HEK293 (cell line): Measurements from ENCODE around the gene FAM117B.

ENCODE experiments used
- CTCF ChIA-PET: fragments of 350-600 bp; formaldehyde crosslinking; extraction: SDS; loops from one replicate; lab custom pipeline; 2021; ENCODE audit warnings: antibody characterized with exemption; lab: Yijun Ruan, JAX
- POLR2A ChIA-PET: fragments of 300-600 bp; formaldehyde crosslinking; extraction: SDS; loops from one replicate; lab custom pipeline; 2020; ENCODE audit warnings: antibody characterized with exemption, inconsistent platforms; lab: Yijun Ruan, JAX
- H3K27ac ChIP-seq: fragments of 200-500 bp; sonication (Bioruptor generic); 2 replicates; pipeline ENCODE4 v1.5.1; 2014; ENCODE audit warnings: low read depth, low read length, control low read depth, inconsistent platforms; ENCODE audit errors: extremely low read depth
- H3K36me3 ChIP-seq, 2 experiments: fragments of 200-500 bp in 1 of 2; sonication (Bioruptor generic) in 1 of 2; 1 replicate in 1 of 2; 2 replicates in 1 of 2; pipeline ENCODE4 v1.5.1; 2014 to 2017; ENCODE audit warnings: inconsistent platforms in 2 of 2, low read length in 2 of 2; ENCODE audit not compliant: control insufficient read depth in 2 of 2, insufficient read depth in 1 of 2
- H3K4me1 ChIP-seq: fragments of 200-500 bp; sonication (Bioruptor generic); 2 replicates; pipeline ENCODE4 v1.5.1; 2014; ENCODE audit warnings: mild to moderate bottlenecking, low read length, inconsistent platforms; ENCODE audit not compliant: control insufficient read depth, insufficient read depth
- H3K4me3 ChIP-seq: 2 replicates; pipeline ENCODE4 v1.5.1; 2011; ENCODE audit warnings: low read depth, mild to moderate bottlenecking, control low read depth, low read length, moderate library complexity
- H3K9me3 ChIP-seq: fragments of 200-500 bp; sonication (Bioruptor generic); 2 replicates; pipeline ENCODE4 v1.5.1; 2014; ENCODE audit warnings: low read depth, low read length, inconsistent platforms; ENCODE audit not compliant: control insufficient read depth, insufficient read depth
- KLF7 ChIP-seq: fragments of 450-650 bp; formaldehyde crosslinking; IDR thresholded peaks from 2 replicates; pipeline ENCODE4 v1.5.1; 2016; ENCODE audit warnings: missing biosample characterization, missing genetic modification characterization, borderline replicate concordance
- KLF8 ChIP-seq: fragments of 450-650 bp; formaldehyde crosslinking; IDR thresholded peaks from 2 replicates; pipeline ENCODE4 v1.5.1; 2016; ENCODE audit warnings: missing biosample characterization, missing genetic modification characterization
- PRDM10 ChIP-seq: fragments of 450-650 bp; formaldehyde crosslinking; IDR thresholded peaks from 2 replicates; pipeline ENCODE4 v1.5.1; 2016; ENCODE audit warnings: missing biosample characterization, missing genetic modification characterization
- SALL2 ChIP-seq: fragments of 450-650 bp; formaldehyde crosslinking; IDR thresholded peaks from 2 replicates; pipeline ENCODE4 v1.5.0; 2017; ENCODE audit warnings: missing biosample characterization, mild to moderate bottlenecking, missing genetic modification characterization, borderline replicate concordance
- TCF7L2 ChIP-seq: IDR thresholded peaks from 2 replicates; pipeline ENCODE4 v1.6.1; 2011; ENCODE audit warnings: low read depth, mild to moderate bottlenecking, inconsistent platforms, low read length, moderate library complexity, borderline replicate concordance
- TRIM28 ChIP-seq: IDR thresholded peaks from 2 replicates; pipeline ENCODE4 v1.6.1; 2011; ENCODE audit warnings: low read length, control low read depth, borderline replicate concordance
- YY1 ChIP-seq: fragments of 450-650 bp; formaldehyde crosslinking; IDR thresholded peaks from 2 replicates; pipeline ENCODE4 v1.5.1; 2018; ENCODE audit warnings: missing biosample characterization, missing genetic modification characterization
- ZBTB21 ChIP-seq: fragments of 450-650 bp; formaldehyde crosslinking; IDR thresholded peaks from 2 replicates; pipeline ENCODE4 v1.5.1; 2017; ENCODE audit warnings: missing biosample characterization, missing genetic modification characterization
- ZBTB48 ChIP-seq: fragments of 450-650 bp; formaldehyde crosslinking; IDR thresholded peaks from 2 replicates; pipeline ENCODE4 v1.5.1; 2016; ENCODE audit warnings: missing biosample characterization, missing genetic modification characterization
- ZBTB49 ChIP-seq: fragments of 450-650 bp; formaldehyde crosslinking; IDR thresholded peaks from 2 replicates; pipeline ENCODE4 v1.5.1; 2016; ENCODE audit warnings: missing biosample characterization, missing genetic modification characterization, low read depth
- ZBTB7A ChIP-seq: fragments of 450-650 bp; formaldehyde crosslinking; IDR thresholded peaks from 2 replicates; pipeline ENCODE4 v1.5.1; 2016; ENCODE audit warnings: low read depth, missing biosample characterization, missing genetic modification characterization
- ZNF10 ChIP-seq: fragments of 450-650 bp; formaldehyde crosslinking; IDR thresholded peaks from 2 replicates; pipeline ENCODE4 v1.5.1; 2017; ENCODE audit warnings: missing biosample characterization, missing genetic modification characterization
- ZNF121 ChIP-seq: fragments of 450-650 bp; formaldehyde crosslinking; IDR thresholded peaks from 2 replicates; pipeline ENCODE4 v1.5.1; 2016; ENCODE audit warnings: missing biosample characterization, missing genetic modification characterization
- ZNF132 ChIP-seq: fragments of 450-650 bp; formaldehyde crosslinking; IDR thresholded peaks from 2 replicates; pipeline ENCODE4 v1.5.1; 2017; ENCODE audit warnings: missing biosample characterization, missing genetic modification characterization, borderline replicate concordance
- ZNF133 ChIP-seq: fragments of 450-650 bp; formaldehyde crosslinking; IDR thresholded peaks from 2 replicates; pipeline ENCODE4 v1.5.1; 2016; ENCODE audit warnings: missing biosample characterization, missing genetic modification characterization
- ZNF146 ChIP-seq: fragments of 450-650 bp; formaldehyde crosslinking; IDR thresholded peaks from 2 replicates; pipeline ENCODE4 v1.5.1; 2016; ENCODE audit warnings: missing biosample characterization, missing genetic modification characterization
- ZNF184 ChIP-seq: fragments of 450-650 bp; IDR thresholded peaks from 2 replicates; pipeline ENCODE4 v1.5.1; 2018; ENCODE audit warnings: missing biosample characterization, mild to moderate bottlenecking, missing genetic modification characterization
- ZNF202 ChIP-seq: fragments of 450-650 bp; formaldehyde crosslinking; IDR thresholded peaks from 2 replicates; pipeline ENCODE4 v1.5.1; 2016; ENCODE audit warnings: missing biosample characterization, missing genetic modification characterization, borderline replicate concordance
- ZNF280D ChIP-seq: fragments of 450-650 bp; formaldehyde crosslinking; IDR thresholded peaks from 2 replicates; pipeline ENCODE4 v1.5.1; 2016; ENCODE audit warnings: missing biosample characterization, missing genetic modification characterization
- ZNF366 ChIP-seq: fragments of 450-650 bp; formaldehyde crosslinking; conservative IDR thresholded peaks from 2 replicates; pipeline ENCODE4 v1.5.1; 2016; ENCODE audit warnings: missing biosample characterization, missing genetic modification characterization
- ZNF37A ChIP-seq: fragments of 450-650 bp; IDR thresholded peaks from 2 replicates; pipeline ENCODE4 v1.5.1; 2018; ENCODE audit warnings: missing biosample characterization, missing genetic modification characterization
- ZNF394 ChIP-seq: fragments of 450-650 bp; formaldehyde crosslinking; IDR thresholded peaks from 2 replicates; pipeline ENCODE4 v1.5.1; 2016; ENCODE audit warnings: missing biosample characterization, missing genetic modification characterization, mild to moderate bottlenecking, moderate library complexity, borderline replicate concordance
- ZNF549 ChIP-seq: fragments of 450-650 bp; IDR thresholded peaks from 2 replicates; pipeline ENCODE4 v1.5.1; 2018; ENCODE audit warnings: missing biosample characterization, missing genetic modification characterization, mild to moderate bottlenecking, inconsistent platforms, moderate library complexity
- ZNF571 ChIP-seq: fragments of 450-650 bp; formaldehyde crosslinking; IDR thresholded peaks from 2 replicates; pipeline ENCODE4 v1.5.0; 2017; ENCODE audit warnings: missing biosample characterization, missing genetic modification characterization
- ZNF623 ChIP-seq: fragments of 450-650 bp; formaldehyde crosslinking; IDR thresholded peaks from 2 replicates; pipeline ENCODE4 v1.5.1; 2016; ENCODE audit warnings: missing biosample characterization, missing genetic modification characterization
- ZSCAN18 ChIP-seq: fragments of 450-650 bp; formaldehyde crosslinking; IDR thresholded peaks from 2 replicates; pipeline ENCODE4 v1.5.1; 2016; ENCODE audit warnings: missing biosample characterization, missing genetic modification characterization
- ZSCAN23 ChIP-seq: fragments of 450-650 bp; formaldehyde crosslinking; IDR thresholded peaks from 2 replicates; pipeline ENCODE4 v1.5.1; 2016; ENCODE audit warnings: missing biosample characterization, missing genetic modification characterization
- ZSCAN30 ChIP-seq: fragments of 450-650 bp; IDR thresholded peaks from 2 replicates; pipeline ENCODE4 v1.5.1; 2018; ENCODE audit warnings: missing biosample characterization, mild to moderate bottlenecking, missing genetic modification characterization, moderate library complexity

FAM117B gene

GRCh38 chr2:202653890-202654289 is 19.1 kb downstream of the FAM117B start (continued):
- no peak for TF ChIP-seq YY1
- no peak for TF ChIP-seq TCF7L2
- TF ChIP-seq ZBTB7A (tag by site-specific recombination) = no peak
- TF ChIP-seq ZNF280D (tag by site-specific recombination) = no peak
- TF ChIP-seq KLF7 (tag by site-specific recombination) = no peak
- no peak for TF ChIP-seq ZNF184
- 0 out of 2 replicates have a peak, but pooled peaks have one; percentile 37 for TF ChIP-seq KLF8 (tag by site-specific recombination)
- TF ChIP-seq ZNF549 (tag by site-specific recombination) = no peak
- no peak for TF ChIP-seq ZBTB48 (tag by site-specific recombination)
- TF ChIP-seq ZSCAN23 (tag by site-specific recombination) = no peak

- peaks cover 14% of the 10 kb centered on the region for H3K4me1 ChIP-seq
- H3K4me3 ChIP-seq = no peak overlapping the region
- no peaks in the 10 kb centered on the region for H3K36me3 ChIP-seq
- H3K9me3 ChIP-seq = no peaks in the 10 kb centered on the region
- ChIA-PET POLR2A (no interaction called here), CTCF (no interaction called here)
- TF ChIP-seq PRDM10 (tag by site-specific recombination) (no peak), ZSCAN18 (tag by site-specific recombination) (no peak), ZNF132 (tag by site-specific recombination) (no peak), ZNF146 (no peak), ZNF366 (no peak), SALL2 (tag by site-specific recombination) (no peak), ZBTB21 (tag by site-specific recombination) (no peak), ZNF37A (no peak), ZSCAN30 (tag by site-specific recombination) (no peak), ZNF202 (tag by site-specific recombination) (no peak), ZNF394 (tag by site-specific recombination) (no peak), ZNF121 (tag by site-specific recombination) (no peak), ZNF571 (tag by site-specific recombination) (no peak), ZNF133 (tag by site-specific recombination) (no peak), ZNF623 (tag by site-specific recombination) (no peak), ZBTB49 (tag by site-specific recombination) (no peak), TRIM28 (no peak), ZNF10 (tag by site-specific recombination) (no peak)
- H3K27ac ChIP-seq = no peak overlapping the region
Observed at GRCh38 chr2:202657876-202658275, 23.1 kb downstream of the FAM117B start.
